MM.1S (cell line): ENCODE measurements around the gene CTTN.

Experiments used
- EZH2 ChIP-seq: fragments of 300-600 bp; sonication (generic); optimal IDR thresholded peaks from 2 replicates; pipeline ENCODE3; 2017; ENCODE audit warnings: low read depth, mild to moderate bottlenecking, antibody characterized with exemption, low read length, mixed read lengths
- EZH2phosphoT487 ChIP-seq: fragments of 300-600 bp; sonication (generic); IDR thresholded peaks from 2 replicates; pipeline ENCODE4 v1.6.1; 2018; ENCODE audit warnings: antibody characterized with exemption, low read length
- TF ChIP-seq, protein P1 (sequence below): fragments of 300-600 bp; sonication (generic); IDR thresholded peaks from 2 replicates; pipeline ENCODE4 v1.5.1; 2016; ENCODE audit warnings: antibody characterized with exemption, low read length, mixed read lengths

DNA sequence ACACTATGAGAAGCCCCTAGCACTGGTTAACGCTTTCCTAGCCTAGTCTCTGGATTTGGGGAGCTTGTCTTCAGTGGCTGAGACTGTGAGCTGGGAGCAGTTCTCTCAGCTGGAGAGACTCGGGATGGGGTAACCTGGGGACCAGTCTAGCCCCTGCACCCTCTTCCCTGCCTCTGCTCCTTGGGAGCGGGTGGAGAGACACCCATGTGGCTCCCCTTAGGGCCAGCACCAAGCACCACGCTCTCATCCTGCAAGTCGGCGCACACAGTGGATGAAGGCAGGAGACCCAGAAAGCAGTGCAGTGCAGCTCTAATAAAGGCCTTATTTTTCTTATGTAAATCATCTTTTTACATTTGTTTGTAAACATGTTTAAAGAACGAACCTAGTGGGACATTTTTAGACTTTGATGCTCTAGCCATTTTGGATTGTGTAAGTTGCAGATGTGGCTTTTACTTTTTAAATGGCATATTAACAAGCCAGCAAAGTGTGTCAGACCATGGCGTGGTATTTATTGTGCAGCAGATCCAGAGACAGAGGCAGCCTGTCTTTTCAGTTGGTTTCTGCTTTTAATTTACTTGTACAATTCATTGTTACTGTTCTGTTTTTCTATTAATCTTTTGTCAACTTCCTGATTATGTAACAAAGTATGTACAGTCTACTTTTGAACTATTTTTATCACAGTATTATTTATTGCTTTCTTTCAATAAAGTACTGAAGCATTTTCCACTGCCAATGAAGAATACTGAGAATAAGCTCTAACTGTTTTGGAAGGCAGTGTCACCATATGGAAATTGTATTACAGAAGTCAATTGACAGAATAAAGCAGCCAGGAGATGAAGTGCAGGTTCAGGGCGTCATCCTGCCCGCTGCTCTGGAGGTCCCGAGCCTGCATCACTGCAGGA, 14.4 kb upstream of the CTTN start:
- TF ChIP-seq, protein P1, sequence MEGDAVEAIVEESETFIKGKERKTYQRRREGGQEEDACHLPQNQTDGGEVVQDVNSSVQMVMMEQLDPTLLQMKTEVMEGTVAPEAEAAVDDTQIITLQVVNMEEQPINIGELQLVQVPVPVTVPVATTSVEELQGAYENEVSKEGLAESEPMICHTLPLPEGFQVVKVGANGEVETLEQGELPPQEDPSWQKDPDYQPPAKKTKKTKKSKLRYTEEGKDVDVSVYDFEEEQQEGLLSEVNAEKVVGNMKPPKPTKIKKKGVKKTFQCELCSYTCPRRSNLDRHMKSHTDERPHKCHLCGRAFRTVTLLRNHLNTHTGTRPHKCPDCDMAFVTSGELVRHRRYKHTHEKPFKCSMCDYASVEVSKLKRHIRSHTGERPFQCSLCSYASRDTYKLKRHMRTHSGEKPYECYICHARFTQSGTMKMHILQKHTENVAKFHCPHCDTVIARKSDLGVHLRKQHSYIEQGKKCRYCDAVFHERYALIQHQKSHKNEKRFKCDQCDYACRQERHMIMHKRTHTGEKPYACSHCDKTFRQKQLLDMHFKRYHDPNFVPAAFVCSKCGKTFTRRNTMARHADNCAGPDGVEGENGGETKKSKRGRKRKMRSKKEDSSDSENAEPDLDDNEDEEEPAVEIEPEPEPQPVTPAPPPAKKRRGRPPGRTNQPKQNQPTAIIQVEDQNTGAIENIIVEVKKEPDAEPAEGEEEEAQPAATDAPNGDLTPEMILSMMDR: no peak
- TF ChIP-seq EZH2 (no peak), EZH2phosphoT487 (no peak)
